ENCODE data around the gene OAS1.
"Not testable (repeated sequence)": the region's sequence is repeated elsewhere in the genome, so short reads cannot be mapped to it uniquely, and the experiment has no call there.

Gene OAS1

GRCh38 chr12:112900298-112901145 is 6.2 kb upstream of the OAS1 start:
- peak; percentile 60 for DNase-seq (ENCODE audit: low spot score)

GRCh38 chr12:112901271-112901670 is 5.5 kb upstream of the OAS1 start:
- no peak for DNase-seq (ENCODE audit: low spot score)

GRCh38 chr12:112904571-112904970 is 2.2 kb upstream of the OAS1 start:
- DNase-seq (ENCODE audit: low spot score) = no peak

- DNase-seq (ENCODE audit: low spot score) = no peak
Observed at GRCh38 chr12:112905451-112906089, 1.2 kb upstream of the OAS1 start.

DNA sequence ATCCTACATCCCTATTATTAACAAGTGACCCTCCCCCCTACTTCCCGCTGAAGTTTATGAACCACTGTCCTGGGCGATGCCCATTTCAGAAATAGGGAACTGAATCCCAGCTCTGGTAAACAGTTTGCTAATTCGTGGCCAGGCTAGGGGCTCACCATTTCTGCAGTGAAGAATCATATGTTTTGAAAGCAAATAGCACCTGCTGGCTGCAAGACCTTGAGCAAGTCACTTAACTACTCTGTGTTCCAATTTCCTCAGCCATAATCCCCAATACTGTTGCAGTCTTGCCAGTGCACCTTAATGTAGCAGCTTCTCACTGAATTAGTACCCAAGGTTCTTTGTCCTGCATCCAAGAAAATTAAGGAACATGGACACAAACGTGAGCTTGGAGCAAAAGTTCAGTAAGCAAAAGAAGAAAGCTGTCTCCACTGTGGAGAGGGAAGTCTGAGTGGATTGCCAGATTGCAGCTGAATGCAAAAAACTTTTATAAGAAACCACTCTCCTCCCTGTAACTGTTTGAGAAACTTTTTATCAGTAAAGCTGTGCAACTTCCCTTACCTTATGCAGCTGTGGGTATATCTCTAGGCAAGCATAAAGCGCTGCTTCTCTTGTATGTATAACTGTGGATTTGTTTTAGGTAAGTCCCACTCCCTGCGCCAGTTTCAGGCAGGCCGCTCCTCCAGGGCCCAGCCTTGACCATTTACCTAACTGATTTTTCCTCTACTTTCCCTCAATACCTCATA is 824 bp downstream of the OAS1 start:
- DNase-seq (ENCODE audit: low spot score) = no peak

DNA sequence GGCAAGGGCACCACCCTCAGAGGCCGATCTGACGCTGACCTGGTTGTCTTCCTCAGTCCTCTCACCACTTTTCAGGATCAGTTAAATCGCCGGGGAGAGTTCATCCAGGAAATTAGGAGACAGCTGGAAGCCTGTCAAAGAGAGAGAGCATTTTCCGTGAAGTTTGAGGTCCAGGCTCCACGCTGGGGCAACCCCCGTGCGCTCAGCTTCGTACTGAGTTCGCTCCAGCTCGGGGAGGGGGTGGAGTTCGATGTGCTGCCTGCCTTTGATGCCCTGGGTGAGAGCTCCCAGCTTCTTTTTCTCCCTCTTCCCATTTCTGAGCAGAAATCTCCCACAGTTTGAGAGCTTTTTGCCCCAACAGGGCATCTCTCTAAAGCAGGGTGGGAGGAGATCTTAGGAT is 1.8 kb downstream of the OAS1 start:
- DNase-seq (ENCODE audit: low spot score) = peak; percentile 9

DNA sequence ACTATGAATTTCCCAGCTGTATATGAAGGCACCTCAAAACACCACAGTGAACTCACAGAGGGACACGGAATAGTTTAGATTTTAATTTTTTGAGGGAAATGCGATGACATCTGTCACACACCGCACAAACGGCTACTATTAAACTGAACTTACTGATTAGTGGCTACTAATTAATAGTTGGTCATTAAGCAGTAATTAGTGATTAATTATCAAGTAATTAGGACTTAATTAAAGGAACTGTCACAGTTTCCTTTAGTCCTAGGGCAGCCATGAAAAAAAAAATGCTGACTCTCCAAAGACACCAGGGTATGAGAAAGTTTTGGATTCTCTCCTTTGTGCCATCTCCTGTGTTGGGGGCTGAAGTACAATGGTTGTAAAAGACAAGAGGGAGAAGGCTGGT is 2.9 kb downstream of the OAS1 start:
- no peak for DNase-seq (ENCODE audit: low spot score)

GRCh38 chr12:112913038-112913688 is 6.4 kb downstream of the OAS1 start:
- no peak for DNase-seq (ENCODE audit: low spot score)

- not testable (repeated sequence) for DNase-seq (ENCODE audit: low spot score)
Observed at GRCh38 chr12:112913888-112914287, 7.1 kb downstream of the OAS1 start.

GRCh38 chr12:112916270-112916669 is 9.5 kb downstream of the OAS1 start:
- no peak for DNase-seq (ENCODE audit: low spot score)

DNA sequence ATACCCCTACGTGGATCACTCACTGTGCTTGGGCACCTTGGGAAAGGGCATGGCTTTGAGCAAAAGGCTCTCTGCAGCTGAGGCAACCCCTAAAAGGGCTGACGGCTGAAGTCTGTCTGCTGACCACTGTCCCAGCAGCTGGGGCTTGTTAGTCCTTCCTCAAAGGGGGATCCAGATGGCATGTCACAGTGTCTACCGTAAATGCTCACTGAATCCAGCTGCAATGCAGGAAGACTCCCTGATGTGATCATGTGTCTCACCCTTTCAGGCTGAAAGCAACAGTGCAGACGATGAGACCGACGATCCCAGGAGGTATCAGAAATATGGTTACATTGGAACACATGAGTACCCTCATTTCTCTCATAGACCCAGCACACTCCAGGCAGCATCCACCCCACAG is 12.4 kb downstream of the OAS1 start:
- no peak for DNase-seq (ENCODE audit: low spot score)

- no peak for DNase-seq (ENCODE audit: low spot score)
Observed at GRCh38 chr12:112924986-112925385, 18.2 kb downstream of the OAS1 start.

GRCh38 chr12:112926416-112927033 is 19.8 kb downstream of the OAS1 start:
- DNase-seq (ENCODE audit: low spot score) = not testable (repeated sequence)

- DNase-seq (ENCODE audit: low spot score) = no peak
Observed at GRCh38 chr12:112927475-112927874, 20.7 kb downstream of the OAS1 start.

GRCh38 chr12:112927925-112928324 is 21.2 kb downstream of the OAS1 start:
- DNase-seq (ENCODE audit: low spot score) = no peak

- DNase-seq (ENCODE audit: low spot score) = no peak
Observed at GRCh38 chr12:112928978-112929377, 22.2 kb downstream of the OAS1 start.

GRCh38 chr12:112929715-112930114 is 23.0 kb downstream of the OAS1 start:
- no peak for DNase-seq (ENCODE audit: low spot score)

DNA sequence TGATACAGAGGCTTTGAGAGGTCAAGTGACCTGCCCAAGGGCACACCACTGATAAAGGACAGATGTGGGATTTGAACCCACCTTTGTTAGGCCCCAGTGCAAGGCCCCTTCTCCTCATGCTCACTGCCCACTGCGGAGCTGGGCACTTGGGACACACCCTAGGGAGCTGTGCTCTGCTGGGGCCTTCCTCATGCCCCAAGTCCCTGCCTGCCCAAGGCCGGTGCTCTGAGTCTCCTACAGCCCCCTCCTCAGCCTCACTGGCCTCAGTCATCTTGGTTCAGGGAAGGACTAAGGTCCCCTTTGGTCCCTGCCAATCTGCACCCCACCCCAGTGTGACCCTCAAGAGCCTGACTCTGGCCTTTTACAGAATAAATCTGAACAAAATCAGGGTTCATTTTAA is 23.6 kb downstream of the OAS1 start:
- DNase-seq (ENCODE audit: low spot score) = no peak

GRCh38 chr12:112932485-112933128 is 25.8 kb downstream of the OAS1 start:
- no peak for DNase-seq (ENCODE audit: low spot score)

DNA sequence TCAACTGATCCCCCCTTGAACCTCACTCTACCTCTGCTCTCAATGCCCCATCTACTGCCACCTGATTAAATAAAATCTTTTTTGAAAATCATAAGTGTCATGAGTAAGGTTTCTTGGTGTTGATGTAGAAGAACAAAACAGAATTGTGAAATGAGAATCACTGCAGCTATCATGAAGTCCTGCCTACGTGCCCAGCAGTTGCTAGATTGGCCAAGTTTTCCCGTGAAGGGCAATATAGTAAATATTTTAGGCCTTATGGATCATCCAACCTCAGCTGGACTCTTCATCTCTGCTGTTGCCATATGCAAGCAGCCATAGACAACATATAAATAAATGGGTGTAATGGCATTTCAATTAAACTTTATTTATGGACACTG is 26.4 kb downstream of the OAS1 start:
- DNase-seq (ENCODE audit: low spot score) = no peak

- DNase-seq (ENCODE audit: low spot score) = no peak
Observed at GRCh38 chr12:112936264-112936663, 29.5 kb downstream of the OAS1 start.

Data from CD4-positive, alpha-beta T cell treated with Interleukin-6 at 100 ng/mL for 8 hours (primary cell).